Left ventricle myocardium inferior (tissue), 1 donor: ENCODE data around the gene TSPAN4. TPM values are rescaled to one million over a fixed set of nuclear protein-coding genes. Genes with fewer than 3 reads are reported as not detected.

Experiments
- DNase-seq: peaks from one replicate; pipeline ENCODE4 v3.0.0-alpha.2; 2020
- H3K27ac ChIP-seq: fragments of 200-600 bp; replicated peaks from 2 replicates; pipeline ENCODE4 v1.8.0; 2021
- H3K27me3 ChIP-seq: fragments of 200-600 bp; 2 replicates; pipeline ENCODE4 v1.8.0; 2021; ENCODE audit warnings: low read depth
- H3K36me3 ChIP-seq: fragments of 200-600 bp; 2 replicates; pipeline ENCODE4 v1.8.0; 2021
- H3K4me1 ChIP-seq: fragments of 200-600 bp; 2 replicates; pipeline ENCODE4 v1.8.0; 2021
- H3K4me3 ChIP-seq: fragments of 200-600 bp; 2 replicates; pipeline ENCODE4 v1.8.0; 2021; ENCODE audit warnings: mild to moderate bottlenecking, moderate library complexity
- H3K9me3 ChIP-seq: fragments of 200-600 bp; replicated peaks from 2 replicates; pipeline ENCODE4 v1.8.0; 2021
- intact Hi-C: fragments of 100-400 bp; cut with micrococcal nuclease; formaldehyde crosslinking; loops from one replicate; pipeline ENCODE4 v1.11.0; 2022
- total RNA-seq: library from RNA; stranded (reverse); fragmentation: NEBNext Ultra II Directional; extraction: Animal tissue kit (Norgen Biotek cat#: 25700); gene quantifications from one replicate; pipeline ENCODE4 v1.2.1, GENCODE V29; 2021
- TF ChIP-seq, protein P1 (sequence below): fragments of 200-600 bp; IDR thresholded peaks from 2 replicates; pipeline ENCODE4 v1.8.0; 2021; ENCODE audit warnings: antibody characterized with exemption, mild to moderate bottlenecking, borderline replicate concordance
- donor health status: DM: no; HTN: yes; CAD: no; lungs with severe emphysema.

TSPAN4 gene
- total RNA-seq, 1 donor from 2014 or later: 33.0 TPM

DNA sequence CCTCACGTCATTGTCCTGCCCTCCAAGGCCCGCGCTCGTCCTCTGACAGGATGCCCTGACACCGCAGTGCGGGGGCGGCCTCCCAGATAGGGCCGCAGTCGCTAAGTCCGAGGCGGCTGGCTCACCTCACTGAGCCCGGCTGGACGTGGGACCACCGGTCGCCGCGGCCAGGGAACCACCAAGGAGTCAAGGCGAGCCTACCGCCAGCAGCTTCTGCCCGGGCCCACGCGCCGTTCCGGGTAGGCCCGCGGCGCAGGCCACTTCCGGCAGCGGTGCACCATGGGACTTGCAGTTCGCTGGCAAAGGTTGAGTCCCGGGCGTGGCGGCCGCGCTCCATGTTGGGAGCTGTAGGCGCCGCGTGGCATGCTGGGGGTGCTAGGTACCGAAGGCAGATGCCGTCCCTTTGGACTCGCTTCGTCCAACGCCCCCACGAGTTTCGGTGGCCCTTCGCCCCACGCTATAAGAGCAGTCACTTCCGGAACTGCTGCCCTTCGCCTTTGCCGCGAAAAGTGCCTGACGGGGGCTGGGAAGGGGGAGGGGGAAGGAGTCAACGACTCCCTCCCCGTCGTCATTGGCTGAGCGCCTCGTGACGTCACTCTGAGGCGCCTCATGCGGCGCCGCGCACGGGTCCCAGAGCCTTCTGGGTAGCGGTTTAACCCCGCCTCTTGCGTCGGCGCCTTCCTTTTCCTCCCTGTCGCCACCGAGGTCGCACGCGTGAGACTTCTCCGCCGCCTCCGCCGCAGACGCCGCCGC lies 33.2 kb upstream of the TSPAN4 start, which contains the start of gene RPLP2:
RPLP2 (plus strand) TSS at position 681 of the 753 bp plus-strand sequence. CDS start 268 bp downstream, outside the sequence.
- H3K9me3 ChIP-seq: no peaks in the 10 kb centered on the region
- H3K27me3 ChIP-seq: no peaks in the 10 kb centered on the region
- peak within 1 kb of the TSS; percentile 98 for H3K27ac ChIP-seq
- intact Hi-C loops: no loop called here
- peak; percentile 99 for DNase-seq
- peaks cover 54% of the 10 kb centered on the region for H3K4me1 ChIP-seq
- TF ChIP-seq, protein P1, sequence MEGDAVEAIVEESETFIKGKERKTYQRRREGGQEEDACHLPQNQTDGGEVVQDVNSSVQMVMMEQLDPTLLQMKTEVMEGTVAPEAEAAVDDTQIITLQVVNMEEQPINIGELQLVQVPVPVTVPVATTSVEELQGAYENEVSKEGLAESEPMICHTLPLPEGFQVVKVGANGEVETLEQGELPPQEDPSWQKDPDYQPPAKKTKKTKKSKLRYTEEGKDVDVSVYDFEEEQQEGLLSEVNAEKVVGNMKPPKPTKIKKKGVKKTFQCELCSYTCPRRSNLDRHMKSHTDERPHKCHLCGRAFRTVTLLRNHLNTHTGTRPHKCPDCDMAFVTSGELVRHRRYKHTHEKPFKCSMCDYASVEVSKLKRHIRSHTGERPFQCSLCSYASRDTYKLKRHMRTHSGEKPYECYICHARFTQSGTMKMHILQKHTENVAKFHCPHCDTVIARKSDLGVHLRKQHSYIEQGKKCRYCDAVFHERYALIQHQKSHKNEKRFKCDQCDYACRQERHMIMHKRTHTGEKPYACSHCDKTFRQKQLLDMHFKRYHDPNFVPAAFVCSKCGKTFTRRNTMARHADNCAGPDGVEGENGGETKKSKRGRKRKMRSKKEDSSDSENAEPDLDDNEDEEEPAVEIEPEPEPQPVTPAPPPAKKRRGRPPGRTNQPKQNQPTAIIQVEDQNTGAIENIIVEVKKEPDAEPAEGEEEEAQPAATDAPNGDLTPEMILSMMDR: no peak
- peak within 1 kb of the TSS; percentile 99 for H3K4me3 ChIP-seq
- H3K36me3 ChIP-seq: peaks cover 25% of the 10 kb centered on the region

- no peak for DNase-seq
- Histone ChIP-seq H3K4me3 (peak overlapping the region; percentile 99), H3K27ac (peak overlapping the region; percentile 98), H3K4me1 (peaks cover 48% of the 10 kb centered on the region), H3K36me3 (peaks cover 27% of the 10 kb centered on the region), H3K27me3 (no peaks in the 10 kb centered on the region), H3K9me3 (no peaks in the 10 kb centered on the region)
- intact Hi-C loops: no loop called here
- TF ChIP-seq, protein P1: no peak
Observed at GRCh38 chr11:810040-810567, 32.5 kb upstream of the TSPAN4 start.

- H3K27ac ChIP-seq: peak overlapping the region; percentile 98
- H3K4me3 ChIP-seq: peak overlapping the region; percentile 99
- intact Hi-C loops: no loop called here
Observed at GRCh38 chr11:811446-812245, 31.0 kb upstream of the TSPAN4 start.

DNA sequence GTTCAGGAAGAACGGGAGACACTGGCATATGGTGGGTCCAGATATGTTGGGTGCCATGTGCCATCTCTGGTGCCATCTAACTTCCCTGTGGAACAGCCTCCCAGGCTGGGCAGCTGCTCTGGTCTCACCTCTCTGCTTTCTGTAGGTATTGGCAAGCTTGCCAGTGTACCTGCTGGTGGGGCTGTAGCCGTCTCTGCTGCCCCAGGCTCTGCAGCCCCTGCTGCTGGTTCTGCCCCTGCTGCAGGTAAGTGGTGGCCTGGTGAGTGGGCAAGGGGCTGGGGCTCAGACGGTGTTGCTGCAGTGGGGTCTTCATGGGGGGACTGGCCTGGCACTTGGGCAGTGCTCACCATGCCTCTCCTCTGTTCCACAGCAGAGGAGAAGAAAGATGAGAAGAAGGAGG lies 30.3 kb upstream of the TSPAN4 start:
- intact Hi-C loops: no loop called here
- TF ChIP-seq, protein P1: no peak
- H3K4me1 ChIP-seq: peaks cover 42% of the 10 kb centered on the region
- no peaks in the 10 kb centered on the region for H3K9me3 ChIP-seq
- no peak overlapping the region for H3K27ac ChIP-seq
- no peak overlapping the region for H3K4me3 ChIP-seq
- peaks cover 27% of the 10 kb centered on the region for H3K36me3 ChIP-seq
- no peaks in the 10 kb centered on the region for H3K27me3 ChIP-seq
- no peak for DNase-seq

More at GRCh38 chr11:811446-812245, 31.0 kb upstream of the TSPAN4 start:
- no peaks in the 10 kb centered on the region for H3K9me3 ChIP-seq
- no peak for DNase-seq
- peaks cover 42% of the 10 kb centered on the region for H3K4me1 ChIP-seq
- TF ChIP-seq, protein P1: no peak
- no peaks in the 10 kb centered on the region for H3K27me3 ChIP-seq
- peaks cover 27% of the 10 kb centered on the region for H3K36me3 ChIP-seq

- DNase-seq: no peak
- TF ChIP-seq, protein P1: no peak
- intact Hi-C loops: no loop called here
- no peaks in the 10 kb centered on the region for H3K9me3 ChIP-seq
- no peak overlapping the region for H3K27ac ChIP-seq
- peaks cover 27% of the 10 kb centered on the region for H3K36me3 ChIP-seq
- peaks cover 37% of the 10 kb centered on the region for H3K4me1 ChIP-seq
- no peak overlapping the region for H3K4me3 ChIP-seq
- no peaks in the 10 kb centered on the region for H3K27me3 ChIP-seq
Observed at GRCh38 chr11:813072-813455, 29.6 kb upstream of the TSPAN4 start.
